Measurements from ENCODE around the gene ALKBH5. TPM values are rescaled to one million over a fixed set of nuclear protein-coding genes. Genes with fewer than 3 reads are reported as not detected.

Gene ALKBH5
- total and polyA plus RNA-seq, 11 donors: 89.2 to 233 (median 192) TPM

- Histone ChIP-seq H3K4me3 (peak overlapping the region; percentile 5 to 99 (median 90)), H3K4me1 (peaks cover 25 to 91% (median 77%) of the 10 kb centered on the region in 12 donors), H3K27ac (peak overlapping the region in 11 of 12 donors; percentile 41 to 100 (median 99)), H3K27me3 (no peaks in the 10 kb centered on the region), H3K9me3 (no peaks in the 10 kb centered on the region), H3K36me3 (peaks cover 0 to 39% (median 6%) of the 10 kb centered on the region in 9 donors)
- intact Hi-C loops (cut with DNase I): loop anchor here in 2 of 10 donors (5.0 kb wide), 2 partner anchors 44 to 71 kb away; partner anchors contain the start of gene FLII (in 1 of the 2)
- ATAC-seq (no peak), DNase-seq (peak in 1 of 5 donors; percentile 27)
- 3 to 15% (median 6%) methylated on average over 1 of the region's 1 CpG for WGBS, 4 donors
- TF ChIP-seq CTCF (IDR thresholded peaks at IDR 0.05): no peak
- TF ChIP-seq POLR2A (IDR thresholded peaks at IDR 0.05): no peak
Measured at GRCh38 chr17:18186627-18186982, 3.0 kb downstream of the ALKBH5 start.

- no peaks in the 10 kb centered on the region for H3K27me3 ChIP-seq
- peaks cover 28 to 91% (median 77%) of the 10 kb centered on the region in 12 donors for H3K4me1 ChIP-seq
- H3K36me3 ChIP-seq: peaks cover 0 to 45% (median 6%) of the 10 kb centered on the region in 9 donors
- no peak for DNase-seq
- intact Hi-C loops (cut with DNase I): loop anchor here in 2 of 10 donors (5.0 kb wide), 2 partner anchors 45 to 70 kb away; partner anchors contain the start of gene FLII (in 1 of the 2)
- peak overlapping the region; percentile 2 to 99 (median 90) for H3K4me3 ChIP-seq
- WGBS, 4 donors: 0 to 14% (median 7%) methylated on average over 2 of the region's 2 CpGs
- no peak for TF ChIP-seq CTCF (IDR thresholded peaks at IDR 0.05)
- no peak for ATAC-seq
- no peaks in the 10 kb centered on the region for H3K9me3 ChIP-seq
- H3K27ac ChIP-seq: peak overlapping the region in 10 of 12 donors; percentile 41 to 100 (median 98)
Measured at GRCh38 chr17:18187226-18187625, 3.6 kb downstream of the ALKBH5 start.

- Histone ChIP-seq H3K4me3 (peak overlapping the region in 10 of 12 donors; percentile 5 to 99 (median 90)), H3K36me3 (peaks cover 0 to 48% (median 12%) of the 10 kb centered on the region in 9 donors), H3K9me3 (no peaks in the 10 kb centered on the region), H3K4me1 (peaks cover 28 to 88% (median 79%) of the 10 kb centered on the region in 12 donors), H3K27ac (peak overlapping the region in 11 of 12 donors; percentile 24 to 99 (median 96)), H3K27me3 (no peaks in the 10 kb centered on the region)
- WGBS, 4 donors: 30 to 35% (median 31%) methylated on average over 9 of the region's 9 CpGs
- peak in 3 of 4 donors; percentile 8 to 35 (median 27) for ATAC-seq
- intact Hi-C loops (cut with DNase I): loop anchor here in 2 of 10 donors (5.0 kb wide), 2 partner anchors 46 to 69 kb away; partner anchors contain the start of gene FLII (in 1 of the 2)
- TF ChIP-seq CTCF (IDR thresholded peaks at IDR 0.05) (peak in 1 of 12 donors; percentile 11), POLR2A (IDR thresholded peaks at IDR 0.05) (no peak)
- peak in 4 of 5 donors; percentile 29 to 54 (median 46) for DNase-seq
Measured at GRCh38 chr17:18187821-18188761, 4.5 kb downstream of the ALKBH5 start.

Measured in heart left ventricle (tissue), 16 donors.